Upper lobe of left lung (tissue), 4 donors: ENCODE data around the gene SLC5A2.

Experiments used
- CTCF ChIP-seq, 6 experiments: fragments of 450-650 bp in 4 of 6; fragments of 200-600 bp in 2 of 6; sonication (generic) in 2 of 6; IDR thresholded peaks; one replicate each; pipeline ENCODE4 v1.5.1; 2016 to 2019; ENCODE audit warnings: antibody characterized with exemption in 6 of 6
- POLR2A ChIP-seq, 4 donors: fragments of 450-650 bp; IDR thresholded peaks; one replicate each; pipeline ENCODE4 v1.5.1; 2016 to 2017; ENCODE audit warnings: antibody characterized with exemption in 4 of 4, mild to moderate bottlenecking in 2 of 4

DNA sequence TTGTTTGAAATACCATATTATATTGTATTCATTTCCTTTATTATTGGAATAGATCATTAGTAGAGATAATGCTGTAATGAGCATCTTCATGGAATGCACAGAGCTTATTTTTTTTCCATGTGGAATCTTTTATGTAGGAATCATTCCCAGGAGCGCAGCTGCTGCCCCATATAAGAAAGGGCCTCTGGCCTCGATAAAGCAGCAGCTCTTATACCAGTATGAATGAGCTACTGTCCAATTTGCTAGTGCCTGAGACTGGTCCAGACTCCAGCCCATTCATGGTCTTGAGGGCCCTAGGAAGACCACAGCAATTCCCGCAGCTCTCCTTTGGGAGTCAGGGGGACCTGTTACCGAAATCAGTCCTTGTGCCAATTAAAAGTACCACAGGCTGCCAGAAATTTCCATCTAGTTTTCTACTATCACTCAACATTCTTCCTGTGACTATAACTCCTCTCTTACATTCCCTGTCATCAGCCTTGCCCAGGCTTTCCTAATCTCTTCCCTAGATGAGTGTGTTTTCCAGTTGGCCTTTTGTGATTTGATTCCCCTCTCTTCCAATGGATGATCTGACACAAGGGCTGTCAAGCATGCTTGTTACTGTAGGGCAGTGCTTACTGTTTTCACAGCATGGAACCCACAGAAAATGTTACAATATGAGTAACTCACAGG, 42.3 kb upstream of the SLC5A2 start:
- no peak for TF ChIP-seq CTCF (IDR thresholded peaks at IDR 0.05)
- TF ChIP-seq POLR2A (IDR thresholded peaks at IDR 0.05), result no peak
